Stimulated activated CD4-positive, alpha-beta T cell treated with anti-CD3 and anti-CD28 coated beads, Interleukin-2, amount 100 ng/mL, for 48 hours (primary cell): ENCODE measurements around the gene SEC24B.

Experiments
- DNase-seq, 2 donors: peaks; one replicate each; pipeline ENCODE4 v3.0.0-alpha.2; 2020

SEC24B gene

GRCh38 chr4:109433205-109434006, at the start of gene SEC24B:
TSS of gene SEC24B (plus strand) at chr4:109433815. CDS start at chr4:109433870, 55 bp downstream.
- DNase-seq: peak; percentile 76 to 80

- DNase-seq: no peak
Measured at GRCh38 chr4:109383823-109384222, 49.8 kb upstream of the SEC24B start.

- no peak for DNase-seq
Measured at GRCh38 chr4:109385260-109385659, 48.4 kb upstream of the SEC24B start.

GRCh38 chr4:109389369-109390114, 44.1 kb upstream of the SEC24B start:
- no peak for DNase-seq

- DNase-seq: no peak
Measured at GRCh38 chr4:109390115-109390768, 43.4 kb upstream of the SEC24B start.

GRCh38 chr4:109395694-109396093, 37.9 kb upstream of the SEC24B start:
- DNase-seq: no peak

- no peak for DNase-seq
Measured at GRCh38 chr4:109398928-109399327, 34.7 kb upstream of the SEC24B start.

- peak; percentile 9 to 24 for DNase-seq
Measured at GRCh38 chr4:109406337-109406931, 27.2 kb upstream of the SEC24B start.

- no peak for DNase-seq
Measured at GRCh38 chr4:109407027-109407737, 26.4 kb upstream of the SEC24B start.

- no peak for DNase-seq
Measured at GRCh38 chr4:109408711-109409110, 24.9 kb upstream of the SEC24B start.

GRCh38 chr4:109410226-109410625, 23.4 kb upstream of the SEC24B start:
- no peak for DNase-seq

GRCh38 chr4:109410776-109411175, 22.8 kb upstream of the SEC24B start:
- no peak for DNase-seq

GRCh38 chr4:109411964-109412363, 21.7 kb upstream of the SEC24B start:
- DNase-seq: no peak

- no peak for DNase-seq
Measured at GRCh38 chr4:109412776-109413175, 20.8 kb upstream of the SEC24B start.

- DNase-seq: no peak
Measured at GRCh38 chr4:109414938-109415337, 18.7 kb upstream of the SEC24B start.

GRCh38 chr4:109418588-109418987, 15.0 kb upstream of the SEC24B start:
- no peak for DNase-seq

- no peak for DNase-seq
Measured at GRCh38 chr4:109419679-109420078, 13.9 kb upstream of the SEC24B start.

GRCh38 chr4:109424093-109424841, 9.3 kb upstream of the SEC24B start:
- DNase-seq: no peak

- no peak for DNase-seq
Measured at GRCh38 chr4:109425405-109425804, 8.2 kb upstream of the SEC24B start.

GRCh38 chr4:109429545-109429944, 4.1 kb upstream of the SEC24B start:
- DNase-seq: no peak

- DNase-seq: no peak
Measured at GRCh38 chr4:109432203-109432602, 1.4 kb upstream of the SEC24B start.

GRCh38 chr4:109432696-109433095, 919 bp upstream of the SEC24B start:
- no peak for DNase-seq
